Neural cell (in vitro differentiated cells): ENCODE results near the gene PHLPP2. TPM values are rescaled to one million over a fixed set of nuclear protein-coding genes. Genes with fewer than 3 reads are reported as not detected.

ENCODE experiments used
- H2AFZ ChIP-seq: fragments of 200-600, 300-800 bp; sonication (generic), shearing (Covaris generic); 2 replicates; pipeline ENCODE4 v1.6.0; 2014; ENCODE audit warnings: low read depth, mild to moderate bottlenecking, antibody characterized with exemption, low read length, moderate library complexity
- H3F3A ChIP-seq: fragments of 200-600 bp; shearing (Covaris generic); 2 replicates; pipeline ENCODE4 v1.6.1; 2016; ENCODE audit warnings: mild to moderate bottlenecking, moderate library complexity, mixed read lengths, antibody characterized with exemption, low read length; ENCODE audit not compliant: insufficient read depth, poor library complexity, severe bottlenecking
- H3K27ac ChIP-seq: fragments of 200-600, 300-800 bp; sonication (generic), shearing (Covaris generic); 2 replicates; pipeline ENCODE4 v1.5.1; 2014; ENCODE audit warnings: mild to moderate bottlenecking, low read length, moderate library complexity
- H3K27me3 ChIP-seq: fragments of 300-800, 200-600 bp; sonication (generic), shearing (Covaris generic); 2 replicates; pipeline ENCODE4 v1.6.0; 2014; ENCODE audit warnings: mild to moderate bottlenecking, low read depth, low read length, moderate library complexity; ENCODE audit not compliant: insufficient read depth
- H3K36me3 ChIP-seq: fragments of 300-800, 200-600 bp; sonication (generic), shearing (Covaris generic); 2 replicates; pipeline ENCODE4 v1.5.1; 2014; ENCODE audit warnings: mild to moderate bottlenecking, antibody characterized with exemption, low read length, moderate library complexity; ENCODE audit not compliant: insufficient read depth
- H3K4me2 ChIP-seq: fragments of 300-800, 200-600 bp; sonication (generic), shearing (Covaris generic); 2 replicates; pipeline ENCODE4 v1.6.0; 2014; ENCODE audit warnings: mild to moderate bottlenecking, low read length
- H3K4me3 ChIP-seq: fragments of 300-800, 200-600 bp; sonication (generic), shearing (Covaris generic); 2 replicates; pipeline ENCODE4 v1.5.1; 2014; ENCODE audit warnings: mild to moderate bottlenecking, low read length, moderate library complexity
- H3K79me2 ChIP-seq: fragments of 200-600 bp; shearing (Covaris generic); replicated peaks from 2 replicates; pipeline ENCODE4 v1.6.0; 2014; ENCODE audit warnings: mild to moderate bottlenecking, low read length, moderate library complexity; ENCODE audit not compliant: insufficient read depth
- H3K9ac ChIP-seq: fragments of 300-800, 200-600 bp; sonication (generic), shearing (Covaris generic); 2 replicates; pipeline ENCODE4 v1.6.1; 2016; ENCODE audit warnings: mild to moderate bottlenecking, low read length, mixed read lengths
- H3K9me2 ChIP-seq: fragments of 200-600 bp; shearing (Covaris generic); 2 replicates; pipeline ENCODE4 v1.6.1; 2016; ENCODE audit warnings: mild to moderate bottlenecking, low read length, mixed read lengths; ENCODE audit not compliant: insufficient read depth
- H3K9me3 ChIP-seq: fragments of 200-600, 300-800 bp; sonication (generic), shearing (Covaris generic); 2 replicates; pipeline ENCODE4 v1.6.1; 2016; ENCODE audit warnings: mild to moderate bottlenecking, mixed run types, low read length, moderate library complexity, mixed read lengths
- H4K20me1 ChIP-seq: fragments of 200-600 bp; shearing (Covaris generic); 2 replicates; pipeline ENCODE4 v1.6.1; 2016; ENCODE audit warnings: mild to moderate bottlenecking, mixed run types; ENCODE audit not compliant: insufficient read depth
- EP300 ChIP-seq: fragments of 450-650 bp; conservative IDR thresholded peaks from 2 replicates; pipeline ENCODE4 v1.6.1; 2014; ENCODE audit warnings: antibody characterized with exemption, mild to moderate bottlenecking, moderate library complexity; ENCODE audit not compliant: poor library complexity, severe bottlenecking
- EZH2 ChIP-seq: fragments of 200-600, 300-800 bp; shearing (Covaris generic), sonication (generic); IDR thresholded peaks from 2 replicates; pipeline ENCODE4 v1.6.1; 2014; ENCODE audit warnings: antibody characterized with exemption, low read length, borderline replicate concordance, mild to moderate bottlenecking; ENCODE audit not compliant: insufficient read depth, poor library complexity, severe bottlenecking
- MXI1 ChIP-seq: fragments of 450-650 bp; conservative IDR thresholded peaks from 2 replicates; pipeline ENCODE4 v1.6.1; 2014; ENCODE audit warnings: antibody characterized with exemption, mild to moderate bottlenecking; ENCODE audit not compliant: poor library complexity, severe bottlenecking
- POLR2AphosphoS5 ChIP-seq: IDR thresholded peaks from 2 replicates; pipeline ENCODE4 v1.6.1; 2012
- RAD21 ChIP-seq: fragments of 450-650 bp; conservative IDR thresholded peaks from 2 replicates; pipeline ENCODE4 v1.6.1; 2014; ENCODE audit warnings: antibody characterized with exemption, mild to moderate bottlenecking, moderate library complexity
- SMC3 ChIP-seq: fragments of 450-650 bp; conservative IDR thresholded peaks from 2 replicates; pipeline ENCODE4 v1.6.1; 2014; ENCODE audit warnings: antibody characterized with exemption, mild to moderate bottlenecking, moderate library complexity; ENCODE audit not compliant: poor library complexity
- TAF1 ChIP-seq: IDR thresholded peaks from 2 replicates; pipeline ENCODE4 v1.6.1; 2012; ENCODE audit warnings: low read depth
- polyA plus RNA-seq: library from polyadenylated mRNA; depleted of rRNA; stranded (reverse); fragments of >200 nt; gene quantifications from 2 replicates; pipeline ENCODE4 v1.2.3, GENCODE V29; 2014
- TF ChIP-seq, protein P1 (sequence below): IDR thresholded peaks from 2 replicates; pipeline ENCODE4 v1.6.1; 2012; ENCODE audit warnings: borderline replicate concordance
- TF ChIP-seq, protein P2 (sequence below): fragments of 450-650 bp; IDR thresholded peaks from 2 replicates; pipeline ENCODE4 v1.5.1; 2014; ENCODE audit warnings: antibody characterized with exemption, mild to moderate bottlenecking, moderate library complexity; ENCODE audit not compliant: poor library complexity, severe bottlenecking

The PHLPP2 gene
- polyA plus RNA-seq, 1 donor from 2014 or later, result 11.0 TPM

DNA sequence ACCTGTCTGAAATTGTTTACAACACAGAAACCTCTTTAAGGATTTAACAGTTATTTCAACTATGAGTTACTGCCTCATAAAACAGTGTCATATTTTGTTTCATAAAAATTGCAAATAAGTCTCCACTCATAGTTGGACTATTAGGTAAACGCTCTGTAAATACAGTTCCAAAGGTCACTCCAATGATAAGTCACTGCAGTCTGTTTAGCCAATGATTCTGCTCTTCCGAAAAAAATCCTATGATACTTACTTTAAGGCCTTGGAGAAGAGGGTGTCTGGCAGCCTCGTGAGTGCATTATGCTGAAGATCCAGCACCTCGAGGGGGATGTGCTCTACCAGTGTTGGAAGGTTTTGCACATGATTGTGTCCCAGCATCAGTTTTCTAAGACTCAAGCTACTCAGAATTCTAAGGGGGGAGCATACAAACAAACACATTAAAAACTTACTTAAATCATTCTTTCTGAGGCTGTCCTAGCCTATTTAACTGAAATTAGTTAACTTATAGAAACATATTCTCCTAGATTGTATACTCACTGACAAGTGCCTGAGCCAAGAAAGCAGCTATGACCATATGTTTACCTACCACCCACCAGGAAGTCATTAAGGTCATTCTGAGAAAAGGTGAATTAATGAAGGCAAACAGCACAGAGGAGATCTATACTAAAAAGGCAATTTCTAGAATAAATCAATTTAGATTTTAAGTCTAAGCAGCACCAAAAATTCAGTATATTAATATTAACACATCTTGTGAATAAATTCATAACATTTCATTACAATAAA lies 57.4 kb downstream of the PHLPP2 start:
- Histone ChIP-seq H2AFZ (no peak overlapping the region), H3K27ac (no peak overlapping the region), H3K9me2 (no peaks in the 10 kb centered on the region), H3K4me3 (no peak overlapping the region), H4K20me1 (no peaks in the 10 kb centered on the region), H3K36me3 (peaks cover 13% of the 10 kb centered on the region), H3K9ac (no peak overlapping the region), H3F3A (no peaks in the 10 kb centered on the region), H3K79me2 (no peaks in the 10 kb centered on the region), H3K27me3 (no peaks in the 10 kb centered on the region), H3K9me3 (no peaks in the 10 kb centered on the region), H3K4me2 (no peak overlapping the region)
- TF ChIP-seq TAF1, result no peak
- TF ChIP-seq EP300, result no peak
- no peak for TF ChIP-seq RAD21
- TF ChIP-seq MXI1, result no peak
- TF ChIP-seq, protein P1, sequence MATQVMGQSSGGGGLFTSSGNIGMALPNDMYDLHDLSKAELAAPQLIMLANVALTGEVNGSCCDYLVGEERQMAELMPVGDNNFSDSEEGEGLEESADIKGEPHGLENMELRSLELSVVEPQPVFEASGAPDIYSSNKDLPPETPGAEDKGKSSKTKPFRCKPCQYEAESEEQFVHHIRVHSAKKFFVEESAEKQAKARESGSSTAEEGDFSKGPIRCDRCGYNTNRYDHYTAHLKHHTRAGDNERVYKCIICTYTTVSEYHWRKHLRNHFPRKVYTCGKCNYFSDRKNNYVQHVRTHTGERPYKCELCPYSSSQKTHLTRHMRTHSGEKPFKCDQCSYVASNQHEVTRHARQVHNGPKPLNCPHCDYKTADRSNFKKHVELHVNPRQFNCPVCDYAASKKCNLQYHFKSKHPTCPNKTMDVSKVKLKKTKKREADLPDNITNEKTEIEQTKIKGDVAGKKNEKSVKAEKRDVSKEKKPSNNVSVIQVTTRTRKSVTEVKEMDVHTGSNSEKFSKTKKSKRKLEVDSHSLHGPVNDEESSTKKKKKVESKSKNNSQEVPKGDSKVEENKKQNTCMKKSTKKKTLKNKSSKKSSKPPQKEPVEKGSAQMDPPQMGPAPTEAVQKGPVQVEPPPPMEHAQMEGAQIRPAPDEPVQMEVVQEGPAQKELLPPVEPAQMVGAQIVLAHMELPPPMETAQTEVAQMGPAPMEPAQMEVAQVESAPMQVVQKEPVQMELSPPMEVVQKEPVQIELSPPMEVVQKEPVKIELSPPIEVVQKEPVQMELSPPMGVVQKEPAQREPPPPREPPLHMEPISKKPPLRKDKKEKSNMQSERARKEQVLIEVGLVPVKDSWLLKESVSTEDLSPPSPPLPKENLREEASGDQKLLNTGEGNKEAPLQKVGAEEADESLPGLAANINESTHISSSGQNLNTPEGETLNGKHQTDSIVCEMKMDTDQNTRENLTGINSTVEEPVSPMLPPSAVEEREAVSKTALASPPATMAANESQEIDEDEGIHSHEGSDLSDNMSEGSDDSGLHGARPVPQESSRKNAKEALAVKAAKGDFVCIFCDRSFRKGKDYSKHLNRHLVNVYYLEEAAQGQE, result no peak
- TF ChIP-seq POLR2AphosphoS5, result no peak
- no peak for TF ChIP-seq SMC3
- TF ChIP-seq EZH2, result no peak
- TF ChIP-seq, protein P2, sequence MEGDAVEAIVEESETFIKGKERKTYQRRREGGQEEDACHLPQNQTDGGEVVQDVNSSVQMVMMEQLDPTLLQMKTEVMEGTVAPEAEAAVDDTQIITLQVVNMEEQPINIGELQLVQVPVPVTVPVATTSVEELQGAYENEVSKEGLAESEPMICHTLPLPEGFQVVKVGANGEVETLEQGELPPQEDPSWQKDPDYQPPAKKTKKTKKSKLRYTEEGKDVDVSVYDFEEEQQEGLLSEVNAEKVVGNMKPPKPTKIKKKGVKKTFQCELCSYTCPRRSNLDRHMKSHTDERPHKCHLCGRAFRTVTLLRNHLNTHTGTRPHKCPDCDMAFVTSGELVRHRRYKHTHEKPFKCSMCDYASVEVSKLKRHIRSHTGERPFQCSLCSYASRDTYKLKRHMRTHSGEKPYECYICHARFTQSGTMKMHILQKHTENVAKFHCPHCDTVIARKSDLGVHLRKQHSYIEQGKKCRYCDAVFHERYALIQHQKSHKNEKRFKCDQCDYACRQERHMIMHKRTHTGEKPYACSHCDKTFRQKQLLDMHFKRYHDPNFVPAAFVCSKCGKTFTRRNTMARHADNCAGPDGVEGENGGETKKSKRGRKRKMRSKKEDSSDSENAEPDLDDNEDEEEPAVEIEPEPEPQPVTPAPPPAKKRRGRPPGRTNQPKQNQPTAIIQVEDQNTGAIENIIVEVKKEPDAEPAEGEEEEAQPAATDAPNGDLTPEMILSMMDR, result no peak

DNA sequence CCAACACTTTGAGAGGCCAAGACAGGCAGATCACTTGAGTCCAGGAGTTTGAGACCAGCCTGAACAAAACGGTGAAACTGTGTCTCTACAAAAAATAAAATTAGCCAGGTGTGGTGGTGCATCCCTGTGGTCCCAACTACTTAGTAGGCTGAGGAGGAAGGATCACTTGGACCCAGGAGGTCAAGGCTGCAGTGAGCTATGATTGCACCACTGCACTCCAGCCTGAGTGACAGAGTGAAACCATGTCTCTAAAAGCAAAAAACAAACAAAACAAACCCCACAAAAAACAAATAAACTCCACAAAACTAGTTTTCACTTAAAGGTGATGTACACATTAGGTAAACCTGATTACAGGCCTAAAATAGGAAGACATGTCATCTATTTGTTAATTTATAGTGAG lies 58.2 kb downstream of the PHLPP2 start:
- Histone ChIP-seq H3K9me3 (no peaks in the 10 kb centered on the region), H2AFZ (no peak overlapping the region), H3K79me2 (no peaks in the 10 kb centered on the region), H3K4me3 (no peak overlapping the region), H3K4me2 (no peak overlapping the region), H3K27me3 (no peaks in the 10 kb centered on the region), H3F3A (no peaks in the 10 kb centered on the region), H3K9me2 (no peaks in the 10 kb centered on the region), H3K27ac (no peak overlapping the region), H3K36me3 (peaks cover 13% of the 10 kb centered on the region), H4K20me1 (no peaks in the 10 kb centered on the region), H3K9ac (no peak overlapping the region)
- TF ChIP-seq SMC3 (no peak), EP300 (no peak), MXI1 (no peak), TAF1 (no peak), POLR2AphosphoS5 (no peak), EZH2 (no peak), RAD21 (no peak)
- TF ChIP-seq, protein P2, result no peak
- TF ChIP-seq, protein P1, result no peak
